Measurements from ENCODE around the gene PCDHA13. TPM values are rescaled to one million over a fixed set of nuclear protein-coding genes. Genes with fewer than 3 reads are reported as not detected.
A peak's percentile ranks its signal among the peaks of the same experiment; 100 is the strongest.

Gene PCDHA13
- total RNA-seq, 1 experiment from 2014 or later = 1.0 TPM

- Histone ChIP-seq H4K5ac (ENCODE audit: insufficient read length, low read depth, low read length) (no peak overlapping the region), H3K4me2 (ENCODE audit: insufficient read depth, insufficient read length, low read length) (no peak overlapping the region), H2BK15ac (ENCODE audit: low read depth, low read length) (no peak overlapping the region), H3K23ac (ENCODE audit: insufficient read length, low read depth, low read length) (no peak overlapping the region), H2BK5ac (ENCODE audit: insufficient read length, low read length) (no peak overlapping the region), H4K91ac (ENCODE audit: insufficient read length, low read depth, low read length) (no peak overlapping the region), H3K79me1 (ENCODE audit: insufficient read depth, low read depth, low read length, poor library complexity, severe bottlenecking) (no peaks in the 10 kb centered on the region), H3K9ac (ENCODE audit: extremely low read depth, insufficient read length, low read length) (no peak overlapping the region), H3K23me2 (ENCODE audit: insufficient read length, low read depth, low read length, poor library complexity, severe bottlenecking) (peaks cover 2% of the 10 kb centered on the region), H3T11ph (ENCODE audit: low read length) (no peak overlapping the region), H2BK120ac (ENCODE audit: low read depth, low read length, poor library complexity, severe bottlenecking) (no peak overlapping the region), H4K8ac (replicated peaks; ENCODE audit: insufficient read length, low read depth, low read length) (no peak overlapping the region), H3K18ac (ENCODE audit: insufficient read length, low read depth, low read length) (no peak overlapping the region), H4K20me1 (ENCODE audit: control insufficient read depth, insufficient read depth, insufficient read length) (no peaks in the 10 kb centered on the region), H2AFZ (ENCODE audit: low read length) (no peak overlapping the region), H3K27me3 (ENCODE audit: insufficient read depth, low read length) (no peaks in the 10 kb centered on the region), H3K4me1 (ENCODE audit: insufficient read depth, low read length) (no peaks in the 10 kb centered on the region), H2BK20ac (ENCODE audit: low read depth, low read length, poor library complexity, severe bottlenecking) (no peak overlapping the region), H2AK5ac (ENCODE audit: insufficient read length, low read length) (no peak overlapping the region), H3K14ac (ENCODE audit: insufficient read depth, low read length) (no peak overlapping the region), H3K79me2 (ENCODE audit: insufficient read depth, low read length) (peaks cover 2% of the 10 kb centered on the region; the same call in 1 of the 2 replicates), H3K56ac (ENCODE audit: insufficient read length, low read depth, low read length) (no peak overlapping the region), H3K4ac (ENCODE audit: low read depth, low read length) (no peak overlapping the region), H3K9me3 (ENCODE audit: control insufficient read depth, low read depth, low read length) (no peaks in the 10 kb centered on the region), H2BK12ac (ENCODE audit: insufficient read length, low read depth, low read length) (no peak overlapping the region), H3K27ac (ENCODE audit: insufficient read length, low read depth, low read length) (no peak overlapping the region)
- peak overlapping the region in 1 of 2 experiments; percentile 33; a peak in 2 of 5 replicates for H3K4me3 Mint-ChIP-seq
- no peaks in the 10 kb centered on the region for H3K27me3 Mint-ChIP-seq (ENCODE audit: low read depth)
- peak; percentile 75 for TF ChIP-seq CTCF (conservative IDR thresholded peaks at IDR 0.05)
- H3K9me3 Mint-ChIP-seq = no peaks in the 10 kb centered on the region
- peaks cover 4 to 8% (median 4%) of the 10 kb centered on the region in 3 experiments for H3K36me3 Mint-ChIP-seq (ENCODE audit: insufficient read depth in 1 of 3, low read depth in 3 of 3)
- no CpG with 5 or more reads among the region's 12 CpGs for WGBS (ENCODE audit: extremely low coverage, insufficient read length, low lambda C conversion rate)
- no peak overlapping the region for H3K27ac Mint-ChIP-seq
- no peaks in the 10 kb centered on the region; a peak in 1 of 4 replicates for H3K4me1 Mint-ChIP-seq
- peak; percentile 59 for DNase-seq
These were observed 621 bp downstream of the PCDHA13 start for GRCh38 chr5:140882591-140882899.
